ENCODE data around the gene DMRTA2. TPM values are rescaled to one million over a fixed set of nuclear protein-coding genes. Genes with fewer than 3 reads are reported as not detected.

Gene DMRTA2
- total RNA-seq, 1 donor from 2014 or later: not detected

DNA sequence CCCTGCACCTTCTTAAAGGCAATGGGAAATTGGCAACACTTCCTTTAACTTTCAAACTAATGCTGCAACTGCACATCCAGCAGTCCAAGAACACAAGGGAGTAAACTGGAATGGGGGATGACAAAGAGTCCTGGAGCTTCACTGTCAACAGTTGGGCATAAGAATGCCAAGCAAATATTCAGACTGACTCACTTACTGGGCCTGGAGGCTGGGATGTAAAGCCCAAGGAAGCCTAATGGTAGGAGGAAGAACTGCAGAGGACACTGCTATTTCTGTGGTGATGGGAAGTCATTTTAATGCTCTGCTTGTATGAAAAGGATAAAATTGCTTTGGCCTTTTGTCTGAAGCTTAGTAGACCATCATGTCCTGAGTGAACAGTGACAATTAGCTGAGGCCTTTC, 15.7 kb upstream of the DMRTA2 start:
- Mint-ChIP-seq H3K9me3 (ENCODE audit: low read depth) (no peaks in the 10 kb centered on the region), H3K27ac (ENCODE audit: unreplicated experiment) (no peak overlapping the region), H3K4me3 (ENCODE audit: unreplicated experiment) (no peak overlapping the region), H3K27me3 (ENCODE audit: low read depth) (no peaks in the 10 kb centered on the region), H3K4me1 (ENCODE audit: low read depth) (no peaks in the 10 kb centered on the region), H3K36me3 (ENCODE audit: low read depth) (peaks cover 22% of the 10 kb centered on the region)
- TF ChIP-seq, protein P1, sequence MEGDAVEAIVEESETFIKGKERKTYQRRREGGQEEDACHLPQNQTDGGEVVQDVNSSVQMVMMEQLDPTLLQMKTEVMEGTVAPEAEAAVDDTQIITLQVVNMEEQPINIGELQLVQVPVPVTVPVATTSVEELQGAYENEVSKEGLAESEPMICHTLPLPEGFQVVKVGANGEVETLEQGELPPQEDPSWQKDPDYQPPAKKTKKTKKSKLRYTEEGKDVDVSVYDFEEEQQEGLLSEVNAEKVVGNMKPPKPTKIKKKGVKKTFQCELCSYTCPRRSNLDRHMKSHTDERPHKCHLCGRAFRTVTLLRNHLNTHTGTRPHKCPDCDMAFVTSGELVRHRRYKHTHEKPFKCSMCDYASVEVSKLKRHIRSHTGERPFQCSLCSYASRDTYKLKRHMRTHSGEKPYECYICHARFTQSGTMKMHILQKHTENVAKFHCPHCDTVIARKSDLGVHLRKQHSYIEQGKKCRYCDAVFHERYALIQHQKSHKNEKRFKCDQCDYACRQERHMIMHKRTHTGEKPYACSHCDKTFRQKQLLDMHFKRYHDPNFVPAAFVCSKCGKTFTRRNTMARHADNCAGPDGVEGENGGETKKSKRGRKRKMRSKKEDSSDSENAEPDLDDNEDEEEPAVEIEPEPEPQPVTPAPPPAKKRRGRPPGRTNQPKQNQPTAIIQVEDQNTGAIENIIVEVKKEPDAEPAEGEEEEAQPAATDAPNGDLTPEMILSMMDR (IDR thresholded peaks at IDR 0.05): peak; percentile 21
- DNase-seq (ENCODE audit: low spot score): no peak

DNA sequence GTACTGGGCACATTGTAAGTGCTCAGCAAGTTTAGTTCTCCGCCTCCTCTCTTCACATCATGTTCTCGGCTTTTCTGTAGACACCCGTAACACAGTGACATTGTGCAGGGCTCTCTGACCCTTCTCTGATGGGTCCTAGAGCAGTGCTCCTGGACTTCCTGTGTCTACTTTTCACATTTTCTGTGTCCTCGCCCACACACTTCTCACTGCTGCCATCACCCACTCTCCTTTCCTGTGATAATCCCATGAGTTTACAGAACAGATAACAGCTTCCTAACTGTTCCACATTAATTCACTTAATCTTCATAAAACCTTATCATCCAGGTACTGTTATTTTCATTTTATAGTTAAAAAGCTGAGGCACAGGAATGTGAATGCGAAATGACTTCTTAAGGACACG, 13.2 kb upstream of the DMRTA2 start:
- TF ChIP-seq, protein P1 (IDR thresholded peaks at IDR 0.05): no peak
- H3K27ac Mint-ChIP-seq (ENCODE audit: unreplicated experiment): no peak overlapping the region
- peaks cover 21% of the 10 kb centered on the region for H3K36me3 Mint-ChIP-seq (ENCODE audit: low read depth)
- H3K4me1 Mint-ChIP-seq (ENCODE audit: low read depth): no peaks in the 10 kb centered on the region
- no peak overlapping the region for H3K4me3 Mint-ChIP-seq (ENCODE audit: unreplicated experiment)
- peaks cover 22% of the 10 kb centered on the region for H3K27me3 Mint-ChIP-seq (ENCODE audit: low read depth)
- no peaks in the 10 kb centered on the region for H3K9me3 Mint-ChIP-seq (ENCODE audit: low read depth)
- DNase-seq (ENCODE audit: low spot score): no peak

DNA sequence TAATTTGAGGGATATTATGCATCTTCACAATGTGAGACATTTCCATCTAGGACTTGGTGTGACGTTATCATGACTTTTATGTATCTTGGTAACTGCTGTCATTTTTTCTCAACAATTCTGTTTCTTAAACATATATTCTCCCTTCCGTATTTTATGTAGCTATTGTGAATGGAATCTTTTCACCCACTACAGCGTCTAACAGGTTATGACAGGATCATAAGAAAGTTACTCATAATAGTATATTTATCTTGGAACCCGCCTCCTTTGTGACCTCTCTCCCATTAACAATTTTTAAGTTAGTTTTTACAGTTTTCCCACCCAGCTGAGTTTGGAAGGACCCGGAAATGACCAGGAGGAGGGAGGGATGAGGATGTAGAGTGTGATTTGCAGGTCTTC, 6.8 kb upstream of the DMRTA2 start:
- Mint-ChIP-seq H3K9me3 (ENCODE audit: low read depth) (no peaks in the 10 kb centered on the region), H3K27me3 (ENCODE audit: low read depth) (peaks cover 78% of the 10 kb centered on the region), H3K4me1 (ENCODE audit: low read depth) (peaks cover 17% of the 10 kb centered on the region), H3K36me3 (ENCODE audit: low read depth) (peaks cover 2% of the 10 kb centered on the region), H3K4me3 (ENCODE audit: unreplicated experiment) (no peak overlapping the region), H3K27ac (ENCODE audit: unreplicated experiment) (no peak overlapping the region)
- no peak for DNase-seq (ENCODE audit: low spot score)
- TF ChIP-seq, protein P1 (IDR thresholded peaks at IDR 0.05): no peak

DNA sequence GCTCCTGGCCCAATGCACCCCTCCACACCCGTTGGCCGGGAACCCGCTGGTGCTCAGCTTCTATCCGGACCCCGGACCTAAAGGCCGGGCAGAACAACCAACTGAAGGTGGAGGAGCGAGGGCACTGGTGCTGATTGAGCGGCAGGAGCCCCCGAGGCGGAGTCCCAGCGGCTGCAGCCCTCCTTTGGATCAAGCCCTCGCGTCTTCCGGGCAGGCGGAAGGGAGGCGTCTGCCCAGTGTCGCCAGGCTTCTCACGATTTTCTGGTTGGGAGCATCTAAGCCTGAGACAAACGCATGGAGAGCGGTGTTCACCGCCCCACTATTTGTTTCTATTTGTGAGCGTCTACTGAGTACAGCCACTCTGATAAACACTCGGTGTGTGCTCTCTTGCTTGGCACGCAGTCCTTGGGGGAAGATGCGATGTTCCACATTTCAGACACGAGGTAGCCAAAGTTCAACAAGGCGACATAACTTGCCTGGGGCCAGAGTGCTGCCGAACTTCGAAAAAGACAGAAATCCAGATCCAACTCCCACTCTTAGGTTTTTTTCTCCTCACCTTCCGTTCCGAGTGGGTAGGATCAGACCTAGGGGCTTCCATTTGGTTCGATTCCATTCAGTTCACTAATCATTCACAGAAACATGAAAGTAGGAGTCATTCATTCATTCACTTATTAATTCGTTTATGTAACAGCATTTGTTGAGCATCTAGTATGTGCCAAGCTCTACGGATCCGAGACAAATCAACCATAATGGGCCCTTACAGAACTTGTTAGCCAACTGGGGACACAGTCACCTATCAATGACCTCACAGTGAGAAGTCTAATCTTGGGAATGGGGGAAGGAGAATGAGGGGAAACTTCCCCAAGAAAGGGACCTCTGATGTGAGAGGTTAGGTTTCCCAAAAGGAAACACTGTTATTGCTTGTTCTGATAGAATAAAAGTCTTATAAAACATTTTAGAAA, 4.9 kb upstream of the DMRTA2 start:
- no peak for DNase-seq (ENCODE audit: low spot score)
- TF ChIP-seq, protein P1 (IDR thresholded peaks at IDR 0.05): no peak
- H3K36me3 Mint-ChIP-seq (ENCODE audit: low read depth): peaks cover 6% of the 10 kb centered on the region
- no peak overlapping the region for H3K4me3 Mint-ChIP-seq (ENCODE audit: unreplicated experiment)
- no peaks in the 10 kb centered on the region for H3K9me3 Mint-ChIP-seq (ENCODE audit: low read depth)
- peaks cover 34% of the 10 kb centered on the region for H3K4me1 Mint-ChIP-seq (ENCODE audit: low read depth)
- no peak overlapping the region for H3K27ac Mint-ChIP-seq (ENCODE audit: unreplicated experiment)
- H3K27me3 Mint-ChIP-seq (ENCODE audit: low read depth): peaks cover 90% of the 10 kb centered on the region

DNA sequence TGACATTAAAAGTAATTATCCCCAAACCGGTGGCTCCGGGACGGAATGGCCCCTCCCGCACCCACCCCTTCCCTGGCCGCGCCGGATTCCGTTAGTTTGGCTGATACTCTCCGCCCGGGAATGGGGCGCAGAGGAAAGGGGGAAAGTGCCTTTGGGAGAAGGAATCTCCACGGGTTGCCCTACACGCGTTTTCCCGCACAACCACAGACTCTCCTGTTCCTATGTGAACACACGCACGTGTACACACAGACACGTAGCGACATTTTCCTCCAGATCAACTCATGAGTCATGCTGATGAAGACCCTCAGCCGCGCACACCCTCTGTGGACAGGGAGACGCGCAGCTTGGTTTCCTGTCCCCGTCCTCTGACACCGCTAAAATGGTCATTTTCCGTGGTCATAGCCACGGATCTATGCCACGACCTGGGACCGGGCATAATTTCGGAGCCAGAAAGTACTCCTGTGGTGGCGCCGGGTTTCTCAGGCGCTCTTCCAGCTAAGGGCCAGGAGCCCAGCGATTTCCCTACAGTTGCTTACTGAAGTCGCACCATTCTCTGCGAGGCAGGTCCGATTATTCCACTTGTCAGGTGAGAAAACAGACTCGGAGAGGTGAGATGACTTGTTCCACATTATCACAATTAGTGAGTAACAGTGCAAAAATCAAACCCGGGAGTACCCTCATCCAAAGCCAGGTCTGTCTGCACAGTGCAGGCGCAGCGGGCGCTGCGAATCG, 4.0 kb upstream of the DMRTA2 start:
- TF ChIP-seq, protein P1 (IDR thresholded peaks at IDR 0.05): no peak
- Mint-ChIP-seq H3K27me3 (ENCODE audit: low read depth) (peaks cover 90% of the 10 kb centered on the region), H3K4me1 (ENCODE audit: low read depth) (peaks cover 38% of the 10 kb centered on the region), H3K27ac (ENCODE audit: unreplicated experiment) (no peak overlapping the region), H3K36me3 (ENCODE audit: low read depth) (peaks cover 6% of the 10 kb centered on the region), H3K9me3 (ENCODE audit: low read depth) (no peaks in the 10 kb centered on the region), H3K4me3 (ENCODE audit: unreplicated experiment) (peak overlapping the region; percentile 35)
- no peak for DNase-seq (ENCODE audit: low spot score)
